ENCODE results near the gene SCARF1.

The SCARF1 gene

GRCh38 chr17:1597861-1598342 lies 47.6 kb downstream of the SCARF1 start:
- FAIRE-seq = no peak

GRCh38 chr17:1593630-1593931 lies 52.0 kb downstream of the SCARF1 start:
- FAIRE-seq = no peak

- no peak for FAIRE-seq
Measured at GRCh38 chr17:1592751-1593629, 52.5 kb downstream of the SCARF1 start.

- no peak for FAIRE-seq
Measured at GRCh38 chr17:1591474-1592090, 54.0 kb downstream of the SCARF1 start.

- FAIRE-seq = no peak
Measured at GRCh38 chr17:1590747-1591473, 54.6 kb downstream of the SCARF1 start.

- FAIRE-seq = peak; percentile 84
Measured at GRCh38 chr17:1590029-1590746, 55.3 kb downstream of the SCARF1 start.

GRCh38 chr17:1588821-1589585 lies 56.5 kb downstream of the SCARF1 start:
- FAIRE-seq = no peak

- FAIRE-seq = no peak
Measured at GRCh38 chr17:1584167-1584566, 61.4 kb downstream of the SCARF1 start.
